Aorta (tissue), 5 donors: ENCODE results near the gene PML. TPM values are rescaled to one million over a fixed set of nuclear protein-coding genes. Genes with fewer than 3 reads are reported as not detected.

Experiments
- ATAC-seq: fragments of 200-7000 bp; cut with Tn5 transposase; one replicate; pipeline ENCODE4 v1.9.1; 2022; ENCODE audit warnings: moderate library complexity; ENCODE audit not compliant: low FRiP score
- DNase-seq, 2 donors: peaks; one replicate each; pipeline ENCODE4 v3.0.0-alpha.2; 2020
- H3K27ac ChIP-seq, 2 donors: one replicate each; pipeline ENCODE4 v1.5.1; 2013; ENCODE audit warnings: low read length in 2 of 2, mild to moderate bottlenecking in 2 of 2, moderate library complexity in 2 of 2, control low read depth in 1 of 2, inconsistent platforms in 1 of 2, low read depth in 1 of 2
- H3K27me3 ChIP-seq, 2 donors: one replicate each; pipeline ENCODE4 v1.6.1; 2013; ENCODE audit warnings: control low read depth in 1 of 2, low read length in 1 of 2, mild to moderate bottlenecking in 1 of 2, moderate library complexity in 1 of 2; ENCODE audit not compliant: insufficient read depth in 2 of 2, control insufficient read depth in 1 of 2
- H3K36me3 ChIP-seq, 2 donors: one replicate each; pipeline ENCODE4 v1.6.1; 2013; ENCODE audit warnings: control low read depth in 1 of 2, low read length in 1 of 2, mild to moderate bottlenecking in 1 of 2; ENCODE audit not compliant: insufficient read depth in 2 of 2, control insufficient read depth in 1 of 2
- H3K4me1 ChIP-seq, 2 donors: one replicate each; pipeline ENCODE4 v1.6.1; 2013; ENCODE audit warnings: low read length in 2 of 2, control low read depth in 1 of 2, mild to moderate bottlenecking in 1 of 2, moderate library complexity in 1 of 2; ENCODE audit not compliant: insufficient read depth in 2 of 2, control insufficient read depth in 1 of 2
- H3K4me3 ChIP-seq, 2 donors: one replicate each; pipeline ENCODE4 v1.5.1; 2013; ENCODE audit warnings: low read length in 2 of 2, control low read depth in 1 of 2, mild to moderate bottlenecking in 1 of 2
- H3K9me3 ChIP-seq: one replicate; pipeline ENCODE4 v1.6.1; 2013; ENCODE audit warnings: mild to moderate bottlenecking, low read length; ENCODE audit not compliant: control insufficient read depth
- WGBS, 2 donors: extraction: QIAGEN DNeasy Blood & Tissue Kit; methylation state at CpG; one replicate each; pipeline ENCODE4 v1.1.7; 2013; 5-methylcytosine and 5-hydroxymethylcytosine counted together
- intact Hi-C, 2 donors: fragments of 100-400 bp; cut with DNase I; formaldehyde crosslinking; loops; one replicate each; pipeline versions ENCODE4 v1.14.2 to v1.15.0; 2022
- polyA plus RNA-seq, 2 donors: library from polyadenylated mRNA; stranded (reverse); fragments of 200-250 nt; gene quantifications; one replicate each; pipeline ENCODE4 v1.2.3, GENCODE V29; 2013
- total RNA-seq, 2 donors: library from RNA; stranded (reverse); fragmentation: NEBNext Ultra II Directional; extraction: Animal tissue kit (Norgen Biotek cat#: 25700); gene quantifications; one replicate each; pipeline ENCODE4 v1.2.1, GENCODE V29; 2021
- donor health status: healthy with polysubstance abuse.
- donor health status: Bipolar disorder and iron deficiency.
- donor health status: DM: no; HTN: no; CAD: no.
- donor health status: DM: no; HTN: no; CAD: no.
- donor health status: DM: yes; HTN: yes; CAD: no.

The PML gene
- total and polyA plus RNA-seq, 4 donors, result 8.6 to 91.9 (median 59.1) TPM

DNA sequence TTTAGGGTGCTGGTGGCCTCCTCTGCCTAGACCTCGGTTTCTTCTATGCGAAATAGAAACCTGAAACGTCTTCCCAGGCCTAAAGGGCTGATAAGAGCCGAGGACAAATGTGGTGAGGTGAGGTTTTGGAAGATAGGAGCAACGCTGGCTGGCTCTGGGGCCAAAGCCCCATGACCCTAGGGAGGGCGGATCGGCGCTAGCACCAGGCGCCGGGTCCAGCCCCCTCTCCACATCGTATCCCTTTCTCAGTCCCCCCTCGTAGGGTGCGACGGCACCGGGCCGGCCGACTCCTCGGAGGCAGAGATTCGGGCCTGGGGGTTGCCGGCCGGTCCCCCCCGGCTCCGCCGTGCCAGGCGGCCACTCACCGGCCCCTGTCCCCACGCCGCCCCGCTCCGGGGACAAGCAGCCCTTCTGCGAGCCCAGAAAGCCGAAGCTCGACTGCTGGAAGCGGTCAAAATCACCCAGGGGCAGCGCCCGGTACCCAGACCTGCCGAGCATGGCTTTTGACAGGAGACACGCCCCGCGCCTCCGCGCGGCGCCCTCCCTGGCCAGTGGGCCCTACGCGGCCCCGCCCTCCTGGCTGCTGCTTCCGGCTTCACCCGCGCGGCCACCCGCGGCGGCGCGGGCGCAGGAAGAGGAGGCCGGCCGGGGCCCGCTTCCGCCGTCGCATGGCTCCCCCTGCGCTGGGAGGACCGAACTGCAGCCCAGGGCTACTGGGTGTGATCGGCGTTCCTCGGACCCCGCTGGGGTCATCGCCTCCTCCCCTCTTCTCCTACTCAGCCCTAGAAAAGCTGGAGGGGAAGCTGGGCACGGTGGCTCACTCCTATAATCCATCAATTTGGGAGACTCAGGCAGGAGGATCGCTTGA lies 2.6 kb upstream of the PML start, which contains the start of gene STOML1:
Gene STOML1, minus strand, starts transcription at position 570 of the 868 bp plus-strand sequence. Its CDS starts 72 bp downstream, at position 498.
- intact Hi-C loops, result loop anchor here in 1 of 2 donors (2.0 to 5.0 kb wide), 3 partner anchors 49 to 325 kb away; partner anchors contain the start of gene LOXL1
- peak; percentile 92 for ATAC-seq

DNA sequence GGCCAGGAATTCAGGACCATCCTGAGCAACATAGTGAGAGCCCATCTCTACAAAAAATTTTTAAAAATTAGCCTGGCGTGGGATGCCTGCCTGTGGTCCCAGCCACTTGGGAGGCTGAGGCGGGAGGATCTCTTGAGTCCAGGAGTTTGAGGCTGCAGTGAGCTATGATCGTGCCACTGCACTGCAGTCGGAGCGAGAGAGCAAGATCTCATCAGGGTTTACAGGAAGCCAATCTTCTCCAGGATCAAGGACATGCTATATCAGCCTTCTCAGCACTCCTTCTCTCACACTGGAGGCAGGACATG lies 2.0 kb upstream of the PML start:
- peak overlapping the region in 1 of 2 donors; percentile 31 for H3K27ac ChIP-seq
- H3K27me3 ChIP-seq, result no peaks in the 10 kb centered on the region
- H3K4me3 ChIP-seq, result no peak overlapping the region
- ATAC-seq, result no peak
- WGBS, 2 donors, result 73 to 83% methylated on average over 5 of the region's 5 CpGs
- DNase-seq, result no peak
- H3K4me1 ChIP-seq, result no peaks in the 10 kb centered on the region
- intact Hi-C loops, result loop anchor here in 1 of 2 donors (5.0 kb wide), 2 partner anchors 65 to 325 kb away; partner anchors contain the start of gene LOXL1
- no peaks in the 10 kb centered on the region for H3K9me3 ChIP-seq
- H3K36me3 ChIP-seq, result no peaks in the 10 kb centered on the region

More for the DNA sequence above, 2.6 kb upstream of the PML start, which contains the start of gene STOML1:
- Histone ChIP-seq H3K27me3 (no peaks in the 10 kb centered on the region), H3K9me3 (no peaks in the 10 kb centered on the region), H3K27ac (peak within 1 kb of the TSS; percentile 30 to 86), H3K4me1 (no peaks in the 10 kb centered on the region), H3K4me3 (peak within 1 kb of the TSS; percentile 57 to 85), H3K36me3 (no peaks in the 10 kb centered on the region)
- WGBS, 2 donors, result 0 to 1% methylated on average over 61 to 72 of the region's 72 CpGs
- peak; percentile 96 to 99 for DNase-seq

- ATAC-seq, result no peak
- no peaks in the 10 kb centered on the region for H3K4me1 ChIP-seq
Observed at GRCh38 chr15:73993211-73993994, 1.1 kb upstream of the PML start.

DNA sequence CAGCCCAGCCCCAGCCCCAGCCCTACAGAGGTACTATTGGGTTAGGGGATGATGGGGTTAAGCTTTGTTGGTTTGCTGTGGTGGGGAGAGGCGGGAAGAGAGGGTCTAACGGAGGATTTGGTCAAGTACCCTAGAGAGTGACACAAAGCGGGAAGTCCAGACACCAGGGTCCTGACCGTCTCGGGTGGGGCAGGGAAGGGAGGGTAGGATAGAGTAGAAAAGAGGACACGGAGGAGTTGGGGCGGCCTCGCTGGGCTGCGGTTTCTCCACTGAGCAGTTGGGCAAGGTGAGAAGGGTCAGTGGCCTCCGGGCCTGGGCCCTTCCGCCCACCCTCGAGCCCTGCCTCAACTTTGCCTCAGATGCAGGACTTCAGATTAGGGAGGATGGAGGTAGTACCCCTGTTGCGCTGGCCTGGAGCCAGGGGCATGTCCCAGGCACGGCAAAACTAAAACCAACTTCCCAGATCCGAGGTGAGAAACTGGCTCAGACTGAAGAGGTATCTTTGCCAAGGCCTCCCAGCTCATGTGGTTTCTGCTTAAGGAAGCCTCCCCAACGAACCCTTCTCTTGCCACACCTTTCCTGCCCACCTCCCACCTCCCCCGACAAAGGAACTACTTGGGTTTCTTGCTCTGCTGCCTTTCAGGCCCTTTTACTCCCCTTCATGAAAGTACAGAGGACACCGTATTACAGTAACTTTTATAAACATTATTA lies 551 bp downstream of the PML start:
- peak overlapping the region; percentile 21 to 42 for H3K27ac ChIP-seq
- no peaks in the 10 kb centered on the region for H3K9me3 ChIP-seq
- intact Hi-C loops, result loop anchor here in 1 of 2 donors (5.0 kb wide), 2 partner anchors 68 to 322 kb away; partner anchors contain the start of gene LOXL1
- no peaks in the 10 kb centered on the region for H3K27me3 ChIP-seq
- H3K36me3 ChIP-seq, result peaks cover 2 to 3% of the 10 kb centered on the region in 2 donors
- DNase-seq, result peak in 1 of 2 donors; percentile 79
- ATAC-seq, result peak; percentile 3
- H3K4me1 ChIP-seq, result no peaks in the 10 kb centered on the region
- 0 to 1% methylated on average over 18 of the region's 18 CpGs for WGBS, 2 donors
- H3K4me3 ChIP-seq, result peak overlapping the region; percentile 70 to 87

More at GRCh38 chr15:73993211-73993994, 1.1 kb upstream of the PML start:
- Histone ChIP-seq H3K27me3 (no peaks in the 10 kb centered on the region), H3K4me3 (no peak overlapping the region), H3K36me3 (peaks cover 0 to 3% of the 10 kb centered on the region in 2 donors), H3K9me3 (no peaks in the 10 kb centered on the region), H3K27ac (peak overlapping the region in 1 of 2 donors; percentile 45)
- peak in 1 of 2 donors; percentile 56 for DNase-seq
- WGBS, 2 donors, result 76 to 81% methylated on average over 10 of the region's 10 CpGs
- intact Hi-C loops, result loop anchor here in 1 of 2 donors (5.0 kb wide), 2 partner anchors 66 to 324 kb away; partner anchors contain the start of gene LOXL1

- 42 to 43% methylated on average over 2 of the region's 2 CpGs for WGBS, 2 donors
- no peak for ATAC-seq
Observed at GRCh38 chr15:73996267-73996666, 1.8 kb downstream of the PML start.

GRCh38 chr15:73996939-73997338 lies 2.4 kb downstream of the PML start:
- no peaks in the 10 kb centered on the region for H3K4me1 ChIP-seq
- DNase-seq (no peak), ATAC-seq (no peak)
- H3K4me3 ChIP-seq, result no peak overlapping the region
- intact Hi-C loops, result no loop called here
- H3K36me3 ChIP-seq, result peaks cover 2 to 3% of the 10 kb centered on the region in 2 donors
- no peaks in the 10 kb centered on the region for H3K27me3 ChIP-seq
- WGBS, 2 donors, result 58 to 65% methylated on average over 5 of the region's 5 CpGs
- no peaks in the 10 kb centered on the region for H3K9me3 ChIP-seq
- no peak overlapping the region for H3K27ac ChIP-seq

More at GRCh38 chr15:73996267-73996666, 1.8 kb downstream of the PML start:
- Histone ChIP-seq H3K27ac (no peak overlapping the region), H3K4me3 (no peak overlapping the region), H3K36me3 (peaks cover 2 to 3% of the 10 kb centered on the region in 2 donors), H3K4me1 (no peaks in the 10 kb centered on the region), H3K27me3 (no peaks in the 10 kb centered on the region), H3K9me3 (no peaks in the 10 kb centered on the region)
- intact Hi-C loops, result no loop called here
- DNase-seq, result no peak

DNA sequence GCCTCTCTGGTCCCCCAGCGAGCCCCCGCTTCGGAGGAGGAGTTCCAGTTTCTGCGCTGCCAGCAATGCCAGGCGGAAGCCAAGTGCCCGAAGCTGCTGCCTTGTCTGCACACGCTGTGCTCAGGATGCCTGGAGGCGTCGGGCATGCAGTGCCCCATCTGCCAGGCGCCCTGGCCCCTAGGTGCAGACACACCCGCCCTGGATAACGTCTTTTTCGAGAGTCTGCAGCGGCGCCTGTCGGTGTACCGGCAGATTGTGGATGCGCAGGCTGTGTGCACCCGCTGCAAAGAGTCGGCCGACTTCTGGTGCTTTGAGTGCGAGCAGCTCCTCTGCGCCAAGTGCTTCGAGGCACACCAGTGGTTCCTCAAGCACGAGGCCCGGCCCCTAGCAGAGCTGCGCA lies 3.5 kb downstream of the PML start:
- intact Hi-C loops, result no loop called here
- DNase-seq (no peak), ATAC-seq (no peak)
- H3K4me3 ChIP-seq, result no peak overlapping the region
- no peaks in the 10 kb centered on the region for H3K4me1 ChIP-seq
- H3K36me3 ChIP-seq, result peaks cover 2 to 3% of the 10 kb centered on the region in 2 donors
- no peaks in the 10 kb centered on the region for H3K9me3 ChIP-seq
- H3K27ac ChIP-seq, result no peak overlapping the region
- H3K27me3 ChIP-seq, result no peaks in the 10 kb centered on the region
- WGBS, 2 donors, result 96% methylated on average over 27 of the region's 27 CpGs
